Measurements from ENCODE around the gene GALNT9.
"Not testable (repeated sequence)": the region's sequence is repeated elsewhere in the genome, so short reads cannot be mapped to it uniquely, and the experiment has no call there.

DNA sequence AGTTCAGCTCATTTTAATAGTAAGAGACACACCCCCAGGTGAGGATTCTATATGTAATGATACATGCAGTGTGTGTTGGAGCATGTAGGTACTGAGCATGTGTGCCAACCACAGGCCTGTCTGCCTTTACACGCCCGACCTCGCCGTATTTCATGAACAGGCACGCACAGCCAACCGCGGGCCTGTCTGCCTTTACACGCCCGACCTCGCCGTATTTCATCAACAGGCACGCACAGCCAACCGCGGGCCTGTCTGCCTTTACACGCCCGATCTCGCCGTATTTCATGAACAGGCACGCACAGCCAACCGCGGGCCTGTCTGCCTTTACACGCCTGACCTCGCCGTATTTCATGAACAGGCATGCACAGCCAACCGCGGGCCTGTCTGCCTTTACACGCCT, 63.6 kb downstream of the GALNT9 start:
- TF ChIP-seq CTCF (conservative IDR thresholded peaks at IDR 0.05; ENCODE audit: low read depth, low read length); EZH2phosphoT487 (IDR thresholded peaks at IDR 0.05; ENCODE audit: borderline replicate concordance, low read length): not testable (repeated sequence)
